ENCODE data around the gene IPO5.
"Not testable (repeated sequence)": the region's sequence is repeated elsewhere in the genome, so short reads cannot be mapped to it uniquely, and the experiment has no call there.

The IPO5 gene

DNA sequence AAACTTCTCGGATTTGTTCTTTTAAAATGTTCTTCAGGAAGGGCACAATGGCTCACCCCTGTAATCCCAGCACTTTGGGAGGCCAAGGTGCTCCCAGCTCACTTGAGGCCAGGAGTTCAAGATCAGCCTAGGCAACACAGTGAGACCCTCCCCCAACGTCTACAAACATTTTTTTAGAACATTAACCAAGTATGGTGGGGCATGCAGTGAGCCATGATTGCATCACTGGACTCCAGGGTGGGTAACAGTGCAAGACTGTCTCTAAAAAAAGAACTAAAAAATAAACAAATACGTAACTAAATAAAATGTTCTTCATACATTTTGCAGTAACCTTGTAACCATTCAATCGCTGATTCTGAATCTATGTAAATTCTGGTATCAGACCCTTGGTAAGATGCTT is 2.1 kb upstream of the IPO5 start:
- H3K27me3 ChIP-seq: no peaks in the 10 kb centered on the region
- TF ChIP-seq, protein P1, sequence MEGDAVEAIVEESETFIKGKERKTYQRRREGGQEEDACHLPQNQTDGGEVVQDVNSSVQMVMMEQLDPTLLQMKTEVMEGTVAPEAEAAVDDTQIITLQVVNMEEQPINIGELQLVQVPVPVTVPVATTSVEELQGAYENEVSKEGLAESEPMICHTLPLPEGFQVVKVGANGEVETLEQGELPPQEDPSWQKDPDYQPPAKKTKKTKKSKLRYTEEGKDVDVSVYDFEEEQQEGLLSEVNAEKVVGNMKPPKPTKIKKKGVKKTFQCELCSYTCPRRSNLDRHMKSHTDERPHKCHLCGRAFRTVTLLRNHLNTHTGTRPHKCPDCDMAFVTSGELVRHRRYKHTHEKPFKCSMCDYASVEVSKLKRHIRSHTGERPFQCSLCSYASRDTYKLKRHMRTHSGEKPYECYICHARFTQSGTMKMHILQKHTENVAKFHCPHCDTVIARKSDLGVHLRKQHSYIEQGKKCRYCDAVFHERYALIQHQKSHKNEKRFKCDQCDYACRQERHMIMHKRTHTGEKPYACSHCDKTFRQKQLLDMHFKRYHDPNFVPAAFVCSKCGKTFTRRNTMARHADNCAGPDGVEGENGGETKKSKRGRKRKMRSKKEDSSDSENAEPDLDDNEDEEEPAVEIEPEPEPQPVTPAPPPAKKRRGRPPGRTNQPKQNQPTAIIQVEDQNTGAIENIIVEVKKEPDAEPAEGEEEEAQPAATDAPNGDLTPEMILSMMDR (IDR thresholded peaks at IDR 0.05): no peak
- H3K9me3 ChIP-seq: no peaks in the 10 kb centered on the region
- H3K27ac ChIP-seq: no peak overlapping the region
- no peak overlapping the region for H3K4me3 ChIP-seq (ENCODE audit: low read depth in 1 of 2, low read length in 1 of 2)
- no peaks in the 10 kb centered on the region for H3K36me3 ChIP-seq
- H3K4me1 ChIP-seq (ENCODE audit: control insufficient read depth in 1 of 2, insufficient read depth in 1 of 2, low read depth in 1 of 2, low read length in 1 of 2): no peaks in the 10 kb centered on the region

DNA sequence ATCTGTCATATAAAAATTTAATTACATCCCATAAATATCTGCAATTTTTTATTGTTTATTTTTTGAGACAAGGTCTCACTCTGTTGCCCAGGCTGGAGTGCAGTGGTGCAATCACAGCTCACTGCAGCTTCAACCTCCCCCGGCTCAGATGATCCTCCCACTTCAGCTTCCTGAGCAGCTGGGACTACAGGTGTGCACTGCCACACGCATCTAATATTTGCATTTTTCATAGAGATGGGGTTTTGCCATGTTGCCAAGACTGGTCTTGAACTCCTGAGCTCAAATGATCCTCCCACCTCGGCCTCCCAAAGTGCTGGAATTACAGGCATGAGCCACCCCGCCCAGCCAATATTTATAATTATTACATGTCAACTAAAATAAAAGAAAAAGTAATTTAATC is 644 bp upstream of the IPO5 start:
- H3K27ac ChIP-seq; H3K4me1 ChIP-seq (ENCODE audit: control insufficient read depth in 1 of 2, insufficient read depth in 1 of 2, low read depth in 1 of 2, low read length in 1 of 2); H3K27me3 ChIP-seq; H3K36me3 ChIP-seq; H3K9me3 ChIP-seq; H3K4me3 ChIP-seq (ENCODE audit: low read depth in 1 of 2, low read length in 1 of 2): not testable (repeated sequence)

DNA sequence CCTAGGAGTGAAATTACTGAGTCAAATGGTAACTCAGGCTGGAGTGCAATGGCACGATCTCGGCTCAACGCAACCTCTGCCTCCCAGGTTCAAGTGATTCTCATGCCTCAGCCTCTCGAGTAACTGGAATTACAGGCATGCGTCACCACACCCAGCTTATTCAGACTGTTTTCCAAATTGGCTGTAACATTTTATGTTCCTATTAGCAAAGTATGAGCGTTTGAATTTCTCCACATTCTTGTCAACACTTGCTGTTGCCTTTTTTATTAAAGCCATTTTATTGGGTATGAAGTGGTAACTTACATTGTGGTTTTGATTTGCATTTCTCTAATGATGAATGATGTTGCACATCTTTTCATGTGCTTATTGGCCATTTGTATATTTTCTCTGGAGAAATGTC is 7.9 kb downstream of the IPO5 start:
- H3K4me1 ChIP-seq (ENCODE audit: control insufficient read depth in 1 of 2, insufficient read depth in 1 of 2, low read depth in 1 of 2, low read length in 1 of 2): no peaks in the 10 kb centered on the region
- H3K27me3 ChIP-seq: peaks cover 9% of the 10 kb centered on the region
- H3K4me3 ChIP-seq (ENCODE audit: low read depth in 1 of 2, low read length in 1 of 2): no peak overlapping the region
- H3K9me3 ChIP-seq: no peaks in the 10 kb centered on the region
- no peak overlapping the region for H3K27ac ChIP-seq
- no peaks in the 10 kb centered on the region for H3K36me3 ChIP-seq
- TF ChIP-seq, protein P1 (IDR thresholded peaks at IDR 0.05): no peak

DNA sequence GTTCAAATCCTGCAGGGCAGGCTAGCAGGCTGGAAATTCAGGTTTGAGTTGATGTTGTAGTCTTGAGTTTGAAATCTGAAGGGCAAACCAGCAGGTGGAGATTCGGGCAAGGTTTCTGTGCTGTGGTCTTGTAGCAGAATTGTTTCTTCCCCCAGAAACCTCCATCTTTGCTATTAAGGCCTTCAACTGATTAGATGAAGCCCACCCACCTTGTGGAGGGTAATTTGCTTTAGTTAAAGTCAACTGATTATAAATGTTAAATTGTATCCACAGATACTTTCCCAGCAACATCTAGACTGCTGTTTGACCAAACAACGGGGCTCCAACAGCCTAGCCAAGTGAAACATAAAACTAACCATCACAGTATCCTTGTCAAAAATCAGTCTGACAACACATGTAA is 9.4 kb downstream of the IPO5 start:
- peaks cover 9% of the 10 kb centered on the region for H3K27me3 ChIP-seq
- H3K4me1 ChIP-seq (ENCODE audit: control insufficient read depth in 1 of 2, insufficient read depth in 1 of 2, low read depth in 1 of 2, low read length in 1 of 2): no peaks in the 10 kb centered on the region
- TF ChIP-seq, protein P1 (IDR thresholded peaks at IDR 0.05): no peak
- no peak overlapping the region for H3K27ac ChIP-seq
- no peaks in the 10 kb centered on the region for H3K36me3 ChIP-seq
- H3K4me3 ChIP-seq (ENCODE audit: low read depth in 1 of 2, low read length in 1 of 2): no peak overlapping the region
- H3K9me3 ChIP-seq: no peaks in the 10 kb centered on the region

DNA sequence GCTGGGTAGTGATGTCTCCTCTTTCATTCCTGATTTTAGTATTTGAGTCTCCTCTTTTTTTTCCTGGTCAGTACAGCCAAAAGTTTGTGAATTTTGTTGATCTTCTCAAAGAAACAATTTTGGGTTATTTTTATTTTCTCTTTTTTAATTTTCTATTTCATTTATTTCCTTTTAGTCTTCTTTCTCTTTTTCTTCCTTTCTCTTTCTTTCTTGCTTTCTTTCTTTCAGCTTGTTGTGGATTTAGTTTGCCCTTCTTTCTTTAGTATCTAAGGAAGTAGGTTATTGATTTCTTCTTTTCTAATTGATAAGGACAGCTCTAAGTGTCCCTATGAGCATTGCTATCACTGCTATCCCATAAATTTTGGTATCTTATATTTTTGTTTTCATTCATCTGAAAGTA is 13.8 kb downstream of the IPO5 start:
- TF ChIP-seq, protein P1 (IDR thresholded peaks at IDR 0.05): no peak

DNA sequence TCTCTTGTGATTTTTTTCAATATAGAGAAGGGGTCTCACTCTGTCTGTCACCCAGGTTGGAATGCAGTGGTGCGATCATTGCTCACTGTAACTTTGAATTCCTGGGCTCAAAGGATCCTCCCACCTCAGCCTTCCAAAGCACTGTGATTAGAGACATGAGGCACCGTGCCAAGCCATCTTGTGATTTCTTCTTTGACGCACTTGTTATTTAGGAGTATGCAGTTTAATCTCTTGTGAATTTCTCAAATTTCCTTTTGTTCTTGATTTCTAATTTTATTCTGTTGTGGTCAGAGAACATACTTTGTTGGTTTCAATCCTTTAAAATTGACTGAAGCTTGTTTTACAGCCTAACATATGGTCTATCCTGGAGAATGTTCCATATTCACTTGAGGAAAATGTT is 14.5 kb downstream of the IPO5 start:
- Histone ChIP-seq H3K27me3 (peaks cover 20% of the 10 kb centered on the region), H3K9me3 (no peaks in the 10 kb centered on the region), H3K27ac (no peak overlapping the region), H3K36me3 (no peaks in the 10 kb centered on the region), H3K4me1 (ENCODE audit: control insufficient read depth in 1 of 2, insufficient read depth in 1 of 2, low read depth in 1 of 2, low read length in 1 of 2) (no peaks in the 10 kb centered on the region), H3K4me3 (ENCODE audit: low read depth in 1 of 2, low read length in 1 of 2) (no peak overlapping the region)
- TF ChIP-seq, protein P1 (IDR thresholded peaks at IDR 0.05): no peak

More for the DNA sequence above, 13.8 kb downstream of the IPO5 start:
- Histone ChIP-seq H3K27me3 (peaks cover 17% of the 10 kb centered on the region), H3K27ac (no peak overlapping the region), H3K9me3 (no peaks in the 10 kb centered on the region), H3K4me3 (ENCODE audit: low read depth in 1 of 2, low read length in 1 of 2) (no peak overlapping the region), H3K36me3 (no peaks in the 10 kb centered on the region), H3K4me1 (ENCODE audit: control insufficient read depth in 1 of 2, insufficient read depth in 1 of 2, low read depth in 1 of 2, low read length in 1 of 2) (no peaks in the 10 kb centered on the region)
